GM12878 (cell line): Measurements from ENCODE around the gene KCNQ1. TPM values are rescaled to one million over a fixed set of nuclear protein-coding genes. Genes with fewer than 3 reads are reported as not detected.

Experiments used
- ATAC-seq: fragments of 200-7000 bp; cut with Tn5 transposase; 3 replicates; pipeline ENCODE4 v1.9.1; 2020; ENCODE audit warnings: mild to moderate bottlenecking, moderate library complexity
- BruUV-seq: library from RNA; stranded (reverse); fragments of 400-500 nt; replicated peaks from 2 replicates; lab custom pipeline; 2021; lab: Mats Ljungman, UMichigan
- CTCF ChIA-PET: fragments of 300-600 bp; sonication (Branson Sonifier 250); formaldehyde crosslinking; extraction: SDS; loops from one replicate; lab custom pipeline; 2021; ENCODE audit warnings: inconsistent platforms; lab: Yijun Ruan, JAX
- POLR2A ChIA-PET: fragments of 350-600 bp; formaldehyde crosslinking; extraction: SDS; loops from one replicate; lab custom pipeline; 2021; ENCODE audit warnings: inconsistent platforms; lab: Charles Lee
- RAD21 ChIA-PET: fragments of 300-600 bp; sonication (Branson Sonifier 250); formaldehyde crosslinking; loops from one replicate; lab custom pipeline; 2023; ENCODE audit warnings: antibody characterized with exemption; ENCODE audit not compliant: unreplicated experiment; lab: Charles Lee
- SMC1A ChIA-PET: fragments of 300-600 bp; sonication (Branson Sonifier 250); formaldehyde crosslinking; loops from one replicate; lab custom pipeline; 2023; ENCODE audit not compliant: unreplicated experiment, uncharacterized antibody; lab: Charles Lee
- DNase-seq: peaks from one replicate; pipeline ENCODE4 v3.0.0-alpha.2; 2011; ENCODE audit warnings: low read depth, low spot score
- FAIRE-seq: peaks from 3 replicates; lab custom pipeline; 2011; peaks lifted over from hg19 to GRCh38; lab: Jason Lieb, UNC
- H2AFZ ChIP-seq: 2 replicates; pipeline ENCODE4 v1.6.0; 2011; ENCODE audit warnings: low read depth, low read length, control low read depth; ENCODE audit not compliant: control insufficient read depth
- H3K27ac ChIP-seq: 2 replicates; pipeline ENCODE4 v1.5.1; 2011; ENCODE audit warnings: control low read depth; ENCODE audit not compliant: control insufficient read depth, insufficient read depth
- H3K27me3 ChIP-seq, 2 experiments: replicated peaks in 1 of 2; 2 replicates each; pipeline versions ENCODE4 v1.6.0 to v1.6.1; 2011; ENCODE audit warnings: low read length in 1 of 2; ENCODE audit not compliant: control insufficient read depth in 2 of 2, insufficient read depth in 2 of 2
- H3K36me3 ChIP-seq, 2 experiments: 2 replicates each; pipeline ENCODE4 v1.5.1; 2011; ENCODE audit warnings: low read length in 1 of 2; ENCODE audit not compliant: control insufficient read depth in 2 of 2, insufficient read depth in 2 of 2
- H3K4me1 ChIP-seq: 2 replicates; pipeline ENCODE4 v1.6.1; 2011; ENCODE audit warnings: mild to moderate bottlenecking, low read length, moderate library complexity, mixed read lengths; ENCODE audit not compliant: control insufficient read depth, insufficient read depth
- H3K4me2 ChIP-seq: 2 replicates; pipeline ENCODE4 v1.6.0; 2011; ENCODE audit warnings: control low read depth; ENCODE audit not compliant: control insufficient read depth, insufficient read depth
- H3K4me3 ChIP-seq: fragments of 200-600 bp; sonication (generic); 2 replicates; pipeline ENCODE4 v1.5.1; 2016
- H3K79me2 ChIP-seq: 2 replicates; pipeline ENCODE4 v1.6.0; 2011; ENCODE audit warnings: low read length; ENCODE audit not compliant: control insufficient read depth, insufficient read depth
- H3K9ac ChIP-seq: 2 replicates; pipeline ENCODE4 v1.8.0; 2011; ENCODE audit warnings: low read length, control low read depth, mixed read lengths; ENCODE audit not compliant: control insufficient read depth, insufficient read depth
- H3K9me3 ChIP-seq: replicated peaks from 3 replicates; pipeline ENCODE4 v1.5.1; 2011; ENCODE audit warnings: mild to moderate bottlenecking, low read length; ENCODE audit not compliant: control insufficient read depth, insufficient read depth
- H4K20me1 ChIP-seq: 2 replicates; pipeline ENCODE4 v1.6.0; 2011; ENCODE audit not compliant: control insufficient read depth, insufficient read depth
- BMI1 ChIP-seq: fragments of 450-650 bp; IDR thresholded peaks from 2 replicates; pipeline ENCODE4 v1.6.1; 2016; ENCODE audit warnings: mild to moderate bottlenecking, moderate library complexity, borderline replicate concordance
- CBX3 ChIP-seq: fragments of 200-600 bp; sonication (generic); IDR thresholded peaks from 2 replicates; pipeline ENCODE4 v1.6.1; 2016; ENCODE audit warnings: low read depth, borderline replicate concordance
- CHD1 ChIP-seq: IDR thresholded peaks from 2 replicates; pipeline ENCODE4 v1.6.1; 2012; ENCODE audit warnings: low read depth, low read length, improper control_type of control experiment
- GABPA ChIP-seq: IDR thresholded peaks from 2 replicates; pipeline ENCODE4 v1.6.1; 2014; ENCODE audit warnings: antibody characterized with exemption, low read depth, mild to moderate bottlenecking, inconsistent platforms
- IRF4 ChIP-seq: IDR thresholded peaks from 2 replicates; pipeline ENCODE4 v1.6.1; 2011; ENCODE audit warnings: low read depth, low read length
- KLF5 ChIP-seq: fragments of 450-650 bp; IDR thresholded peaks from 2 replicates; pipeline ENCODE4 v1.6.1; 2014; ENCODE audit warnings: mild to moderate bottlenecking; ENCODE audit not compliant: partially characterized antibody
- MLLT1 ChIP-seq: fragments of 450-650 bp; IDR thresholded peaks from 2 replicates; pipeline ENCODE4 v1.6.1; 2016; ENCODE audit warnings: mild to moderate bottlenecking
- POLR2AphosphoS5 ChIP-seq: IDR thresholded peaks from 2 replicates; pipeline ENCODE4 v1.6.1; 2011; ENCODE audit warnings: mild to moderate bottlenecking, low read length, inconsistent platforms
- SIX5 ChIP-seq: IDR thresholded peaks from 2 replicates; pipeline ENCODE4 v1.6.1; 2011; ENCODE audit warnings: mild to moderate bottlenecking, low read depth, low read length, moderate library complexity; ENCODE audit not compliant: severe bottlenecking
- WGBS: methylation state at CpG from one replicate; pipeline ENCODE4 v1.1.6; 2016; ENCODE audit warnings: low lambda C conversion rate; ENCODE audit not compliant: insufficient replicate concordance, insufficient coverage; ENCODE audit errors: missing lambda C conversion rate; 5-methylcytosine and 5-hydroxymethylcytosine counted together
- in situ Hi-C: fragments of 300-500 bp; cut with MboI; formaldehyde crosslinking; loops from 9 replicates; pipeline ENCODE4 v1.14.3; 2018; ENCODE audit warnings: mixed read lengths
- intact Hi-C: fragments of 100-400 bp; cut with micrococcal nuclease; formaldehyde crosslinking; loops from one replicate; pipeline ENCODE4 v1.14.2; 2022; ENCODE audit not compliant: unreplicated experiment
- polyA plus RNA-seq, 11 experiments: library from polyadenylated mRNA; depleted of rRNA in 4 of 11; unstranded in 6 of 11; stranded (reverse) in 5 of 11; fragments of >200 nt; fragmentation: Nextera tagmentation in 4 of 11; fragmentation: Illumina TruSeq in 1 of 11; extraction: Ambion mirVana in 4 of 11; extraction: Trizol in 1 of 11; gene quantifications; 1 replicate in 1 of 11; 2 replicates in 10 of 11; pipeline versions ENCODE4 v1.2.1 to v1.2.3, GENCODE V29; 2011 to 2016; ENCODE audit warnings: inconsistent platforms in 2 of 11, missing spikeins in 2 of 11, low read depth in 1 of 11
- total RNA-seq, 4 experiments: library from RNA; depleted of rRNA in 3 of 4; stranded (reverse); fragments of >200 nt in 3 of 4; fragmentation: Illumina TruSeq in 1 of 4; extraction: Trizol in 1 of 4; gene quantifications; 2 replicates each; pipeline versions ENCODE4 v1.2.1 to v1.2.3, GENCODE V29; 2013 to 2021
- TF ChIP-seq, protein P1 (sequence below): IDR thresholded peaks from 2 replicates; pipeline ENCODE4 v1.6.1; 2012; ENCODE audit warnings: low read depth, low read length, improper control_type of control experiment

KCNQ1 gene
- total and polyA plus RNA-seq, 10 of the 15 experiments (the other 5 are each of a cell fraction or from before 2014, with no cell fraction given) = 0.03 to 0.15 (median 0.12) TPM; not detected in 7

DNA sequence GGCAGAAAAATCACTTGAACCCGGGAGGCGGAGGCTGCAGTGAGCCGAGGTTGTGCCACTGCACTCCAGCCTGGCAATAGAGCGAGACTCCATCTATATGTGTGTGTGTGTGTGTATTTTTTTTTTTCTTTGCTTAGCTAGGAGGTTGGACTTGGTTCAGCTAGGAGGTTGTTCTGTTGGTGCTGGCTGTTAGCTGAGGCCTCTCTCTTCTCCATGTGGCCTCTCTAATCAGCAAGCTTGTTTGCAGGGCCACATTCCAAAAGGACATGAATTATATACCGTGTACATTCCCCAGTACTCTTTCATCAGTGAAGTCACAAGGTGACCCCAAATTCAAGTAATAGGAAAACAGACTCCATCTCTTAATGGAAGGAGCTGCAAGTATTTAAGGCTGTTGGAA, 322.3 kb downstream of the KCNQ1 start:
- TF ChIP-seq SIX5 = no peak
- no peak for TF ChIP-seq BMI1
- no peak for TF ChIP-seq POLR2AphosphoS5
- TF ChIP-seq IRF4 = no peak
- TF ChIP-seq, protein P1, sequence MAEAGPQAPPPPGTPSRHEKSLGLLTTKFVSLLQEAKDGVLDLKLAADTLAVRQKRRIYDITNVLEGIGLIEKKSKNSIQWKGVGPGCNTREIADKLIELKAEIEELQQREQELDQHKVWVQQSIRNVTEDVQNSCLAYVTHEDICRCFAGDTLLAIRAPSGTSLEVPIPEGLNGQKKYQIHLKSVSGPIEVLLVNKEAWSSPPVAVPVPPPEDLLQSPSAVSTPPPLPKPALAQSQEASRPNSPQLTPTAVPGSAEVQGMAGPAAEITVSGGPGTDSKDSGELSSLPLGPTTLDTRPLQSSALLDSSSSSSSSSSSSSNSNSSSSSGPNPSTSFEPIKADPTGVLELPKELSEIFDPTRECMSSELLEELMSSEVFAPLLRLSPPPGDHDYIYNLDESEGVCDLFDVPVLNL = no peak
- TF ChIP-seq CHD1 = no peak
- TF ChIP-seq CBX3 = no peak
- TF ChIP-seq GABPA = no peak
- no peak for TF ChIP-seq MLLT1
- no peak for TF ChIP-seq KLF5
- Histone ChIP-seq H4K20me1 (no peaks in the 10 kb centered on the region), H3K4me2 (no peak overlapping the region), H2AFZ (no peak overlapping the region), H3K27me3 (no peaks in the 10 kb centered on the region), H3K9ac (no peak overlapping the region), H3K4me1 (no peaks in the 10 kb centered on the region), H3K79me2 (no peaks in the 10 kb centered on the region), H3K9me3 (no peaks in the 10 kb centered on the region; the same call in 2 of the 3 replicates), H3K27ac (no peak overlapping the region), H3K4me3 (no peak overlapping the region), H3K36me3 (no peaks in the 10 kb centered on the region)
- BruUV-seq = no TSS peak
- 28% methylated on average over 5 of the region's 5 CpGs for WGBS
- DNase-seq (no peak), FAIRE-seq (no peak), ATAC-seq (no peak)
- in situ Hi-C loops (no loop called here), intact Hi-C loops (no loop called here)
- RAD21 ChIA-PET = no interaction called here
- POLR2A ChIA-PET = no interaction called here
- CTCF ChIA-PET = no interaction called here
- SMC1A ChIA-PET = interaction anchor here (0.6 kb wide), 1 partner anchor 549 kb away, joined by 4 read pairs; no protein-coding TSS in a partner anchor
